ENCODE results near the gene ABCG1. TPM values are rescaled to one million over a fixed set of nuclear protein-coding genes. Genes with fewer than 3 reads are reported as not detected.

Gene ABCG1
- total RNA-seq, 1 donor from 2014 or later: not detected

DNA sequence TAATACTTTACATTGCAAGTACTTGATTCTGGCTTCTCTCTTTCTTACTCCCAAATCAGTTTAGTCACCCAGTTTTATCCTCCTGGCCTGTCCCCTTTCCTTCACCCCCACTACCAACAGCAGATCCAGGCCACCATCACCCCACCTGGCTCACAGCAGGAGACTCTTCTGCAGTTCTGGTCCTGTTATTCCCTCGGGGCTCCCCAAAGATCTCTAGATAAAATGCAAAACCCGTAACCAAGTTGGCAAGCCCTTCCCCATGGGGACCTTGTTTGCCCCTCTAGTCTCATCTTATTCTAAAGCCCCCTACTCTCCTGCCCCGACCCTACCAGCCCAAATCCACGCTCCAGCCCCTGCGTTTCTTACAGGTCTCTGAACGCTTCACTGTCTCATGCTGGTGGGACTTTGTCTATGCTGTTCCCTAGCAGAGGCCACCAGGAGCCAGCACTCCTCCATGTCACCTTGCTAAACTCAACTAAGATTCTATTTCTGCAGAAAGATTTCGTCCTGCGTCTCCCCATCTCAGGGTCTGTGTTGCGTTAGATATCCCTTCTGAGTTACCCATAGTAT is 4.0 kb downstream of the ABCG1 start:
- TF ChIP-seq, protein P1, sequence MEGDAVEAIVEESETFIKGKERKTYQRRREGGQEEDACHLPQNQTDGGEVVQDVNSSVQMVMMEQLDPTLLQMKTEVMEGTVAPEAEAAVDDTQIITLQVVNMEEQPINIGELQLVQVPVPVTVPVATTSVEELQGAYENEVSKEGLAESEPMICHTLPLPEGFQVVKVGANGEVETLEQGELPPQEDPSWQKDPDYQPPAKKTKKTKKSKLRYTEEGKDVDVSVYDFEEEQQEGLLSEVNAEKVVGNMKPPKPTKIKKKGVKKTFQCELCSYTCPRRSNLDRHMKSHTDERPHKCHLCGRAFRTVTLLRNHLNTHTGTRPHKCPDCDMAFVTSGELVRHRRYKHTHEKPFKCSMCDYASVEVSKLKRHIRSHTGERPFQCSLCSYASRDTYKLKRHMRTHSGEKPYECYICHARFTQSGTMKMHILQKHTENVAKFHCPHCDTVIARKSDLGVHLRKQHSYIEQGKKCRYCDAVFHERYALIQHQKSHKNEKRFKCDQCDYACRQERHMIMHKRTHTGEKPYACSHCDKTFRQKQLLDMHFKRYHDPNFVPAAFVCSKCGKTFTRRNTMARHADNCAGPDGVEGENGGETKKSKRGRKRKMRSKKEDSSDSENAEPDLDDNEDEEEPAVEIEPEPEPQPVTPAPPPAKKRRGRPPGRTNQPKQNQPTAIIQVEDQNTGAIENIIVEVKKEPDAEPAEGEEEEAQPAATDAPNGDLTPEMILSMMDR (conservative IDR thresholded peaks at IDR 0.05; ENCODE audit: low read depth, low read length): no peak
- no peak overlapping the region for H3K4me3 ChIP-seq (ENCODE audit: low read depth, low read length)
- DNase-seq (ENCODE audit: low read depth): no peak

DNA sequence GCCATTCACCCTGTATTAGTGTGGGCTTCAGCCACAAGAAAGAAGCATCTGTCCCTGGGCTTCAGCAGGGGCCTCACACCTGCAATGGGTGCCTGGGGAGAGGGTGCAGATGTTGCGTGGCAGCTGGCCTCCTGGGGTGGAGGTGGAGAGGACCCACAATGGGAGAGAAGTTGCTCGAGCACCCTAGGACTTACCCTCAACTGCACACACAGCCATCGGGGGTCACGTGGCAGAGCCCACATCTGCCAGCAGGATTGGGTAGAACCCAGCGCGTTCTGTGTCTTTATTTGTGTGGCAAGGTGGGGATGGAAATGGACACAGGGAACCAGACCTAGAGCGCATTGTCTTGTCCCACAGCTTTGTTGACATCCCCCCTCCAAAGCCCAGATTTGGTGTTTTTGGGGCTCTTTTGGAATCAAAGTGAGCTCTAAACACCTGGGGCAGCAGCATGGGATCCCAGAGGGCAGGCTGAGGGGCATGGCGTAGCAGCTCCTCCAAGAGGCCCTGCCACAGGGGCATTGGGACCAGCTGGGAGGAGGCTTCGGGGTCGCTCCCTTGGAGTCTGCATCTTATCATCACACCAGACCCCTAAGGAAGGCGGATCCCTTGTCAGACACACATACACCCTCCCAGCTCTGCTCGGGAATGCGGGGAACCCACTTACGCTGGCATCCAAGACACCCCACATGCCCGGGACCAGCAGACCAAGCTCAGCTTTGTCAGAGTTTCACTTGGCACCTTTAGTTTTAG is 5.1 kb downstream of the ABCG1 start:
- H3K4me3 ChIP-seq (ENCODE audit: low read depth, low read length): no peak overlapping the region
- TF ChIP-seq, protein P1 (conservative IDR thresholded peaks at IDR 0.05; ENCODE audit: low read depth, low read length): no peak
- DNase-seq (ENCODE audit: low read depth): no peak

DNA sequence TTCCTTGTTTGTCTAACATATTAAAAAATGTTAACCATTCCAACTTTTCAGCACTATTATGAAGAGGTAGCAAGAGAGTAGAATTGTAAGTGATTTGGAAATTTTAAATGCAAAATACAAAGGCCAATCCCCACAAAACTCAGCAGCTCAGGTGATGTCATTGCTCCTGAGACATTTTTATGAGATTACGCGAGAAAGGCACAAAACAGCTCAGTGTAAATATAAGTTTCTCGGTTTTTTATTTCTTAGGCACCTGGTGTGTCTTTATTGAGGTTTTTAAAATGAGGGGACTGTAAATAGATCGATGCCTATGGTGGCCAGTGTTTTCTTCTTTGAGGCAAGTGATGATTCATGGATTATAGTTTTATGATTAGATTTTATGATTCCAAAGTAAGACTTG is 6.1 kb downstream of the ABCG1 start:
- H3K4me3 ChIP-seq (ENCODE audit: low read depth, low read length): no peak overlapping the region
- TF ChIP-seq, protein P1 (conservative IDR thresholded peaks at IDR 0.05; ENCODE audit: low read depth, low read length): no peak
- no peak for DNase-seq (ENCODE audit: low read depth)

DNA sequence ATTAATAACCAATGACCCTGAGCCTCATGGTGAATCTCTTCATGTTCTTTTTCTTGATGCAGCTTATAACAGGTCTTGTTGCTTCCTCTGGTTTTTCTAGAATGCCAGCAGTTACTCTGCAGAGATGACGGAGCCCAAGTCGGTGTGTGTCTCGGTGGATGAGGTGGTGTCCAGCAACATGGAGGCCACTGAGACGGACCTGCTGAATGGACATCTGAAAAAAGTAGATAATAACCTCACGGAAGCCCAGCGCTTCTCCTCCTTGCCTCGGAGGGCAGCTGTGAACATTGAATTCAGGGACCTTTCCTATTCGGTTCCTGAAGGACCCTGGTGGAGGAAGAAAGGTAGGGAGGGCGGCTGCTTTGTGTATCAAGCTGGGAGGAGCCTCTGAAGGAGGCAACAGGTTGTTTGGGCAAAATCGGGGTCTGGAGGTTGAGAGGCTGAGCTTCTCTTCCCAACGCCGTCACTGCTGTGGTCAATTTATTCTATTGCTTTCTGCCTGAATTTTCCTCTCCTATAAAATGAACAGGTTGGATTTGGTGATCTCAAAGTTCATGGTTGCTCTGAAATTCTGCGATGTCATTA is 6.7 kb downstream of the ABCG1 start:
- no peak overlapping the region for H3K4me3 ChIP-seq (ENCODE audit: low read depth, low read length)
- DNase-seq (ENCODE audit: low read depth): no peak
- TF ChIP-seq, protein P1 (conservative IDR thresholded peaks at IDR 0.05; ENCODE audit: low read depth, low read length): no peak

DNA sequence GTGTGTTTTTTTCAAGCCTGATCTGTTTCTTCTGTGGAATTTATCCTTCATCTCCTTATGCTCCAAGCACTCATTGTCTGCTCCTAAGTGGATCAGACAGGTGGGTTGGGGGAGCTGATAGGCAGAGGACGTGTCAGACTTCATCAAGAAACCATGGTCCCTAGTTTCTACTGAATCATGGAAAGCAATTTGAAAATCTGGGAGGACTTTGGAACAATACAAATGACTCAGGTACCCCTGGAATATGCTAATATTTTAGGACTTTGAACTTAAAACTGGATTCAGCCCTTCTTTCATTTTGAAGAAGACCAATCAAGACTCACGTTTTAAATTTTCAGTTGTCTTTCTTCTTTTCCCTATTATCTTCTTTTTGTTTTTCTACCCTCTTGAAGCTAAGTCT is 7.7 kb downstream of the ABCG1 start:
- DNase-seq (ENCODE audit: low read depth): no peak
- no peak overlapping the region for H3K4me3 ChIP-seq (ENCODE audit: low read depth, low read length)
- TF ChIP-seq, protein P1 (conservative IDR thresholded peaks at IDR 0.05; ENCODE audit: low read depth, low read length): no peak

DNA sequence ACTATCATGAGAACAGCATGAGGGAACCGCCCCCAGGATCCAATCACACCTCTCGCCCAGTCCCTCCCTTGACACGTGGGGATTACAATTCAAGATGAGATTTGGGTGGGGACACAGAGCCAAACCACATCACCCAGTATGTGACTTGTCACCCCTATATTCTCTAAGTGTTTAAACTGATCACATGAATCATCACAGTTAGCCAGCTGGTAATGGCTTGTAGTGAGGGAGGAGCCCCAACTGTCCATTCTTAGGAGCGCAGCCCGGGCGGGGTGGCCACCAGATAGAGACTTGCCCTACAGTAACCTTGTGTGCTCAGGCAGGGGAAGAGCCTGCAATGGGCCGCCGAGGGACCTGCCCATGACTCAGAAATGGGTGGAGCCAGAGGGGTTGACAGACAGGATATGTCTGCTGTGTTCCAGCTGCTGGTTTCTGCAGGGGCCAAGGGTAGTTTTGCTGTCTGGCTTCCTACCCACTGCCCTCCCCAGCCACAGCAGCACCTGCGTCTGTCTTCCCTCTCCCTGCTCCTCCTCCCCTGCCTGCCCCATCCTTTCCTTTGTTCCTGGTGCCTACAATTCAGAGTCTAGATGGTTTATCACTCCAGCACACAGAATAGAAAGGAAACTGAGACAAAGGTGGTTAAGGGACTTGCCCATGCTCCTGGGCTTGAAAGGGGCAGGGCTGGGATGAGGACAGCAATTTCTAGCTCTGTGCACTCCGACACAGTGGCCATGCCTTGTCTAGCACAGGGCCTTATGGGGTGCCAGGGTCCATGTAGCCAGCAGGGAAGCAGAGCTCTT is 9.2 kb downstream of the ABCG1 start:
- TF ChIP-seq, protein P1 (conservative IDR thresholded peaks at IDR 0.05; ENCODE audit: low read depth, low read length): no peak
- DNase-seq (ENCODE audit: low read depth): peak; percentile 36

More for the DNA sequence above, 9.2 kb downstream of the ABCG1 start:
- H3K4me3 ChIP-seq (ENCODE audit: low read depth, low read length): no peak overlapping the region

All from epithelial cell of proximal tubule (primary cell).